Measurements from ENCODE around the gene BANP.
"Not testable (repeated sequence)": the region's sequence is repeated elsewhere in the genome, so short reads cannot be mapped to it uniquely, and the experiment has no call there.

The BANP gene

GRCh38 chr16:88102597-88102996 lies 151.4 kb downstream of the BANP start:
- no peak for TF ChIP-seq CTCF (IDR thresholded peaks at IDR 0.05; ENCODE audit: insufficient read depth, missing control alignments)
- FAIRE-seq (no peak), DNase-seq (ENCODE audit: insufficient read length, low spot score) (no peak)

- DNase-seq (ENCODE audit: insufficient read length, low spot score) = no peak
- no peak for TF ChIP-seq CTCF (IDR thresholded peaks at IDR 0.05; ENCODE audit: insufficient read depth, missing control alignments)
- FAIRE-seq = no peak
Measured at GRCh38 chr16:88103011-88103410, 151.8 kb downstream of the BANP start.

- DNase-seq (ENCODE audit: insufficient read length, low spot score) (no peak), FAIRE-seq (no peak)
- no peak for TF ChIP-seq CTCF (IDR thresholded peaks at IDR 0.05; ENCODE audit: insufficient read depth, missing control alignments)
Measured at GRCh38 chr16:88103581-88104188, 152.5 kb downstream of the BANP start.

- FAIRE-seq; DNase-seq (ENCODE audit: insufficient read length, low spot score): not testable (repeated sequence)
Measured at GRCh38 chr16:88104363-88104762, 153.1 kb downstream of the BANP start.

- FAIRE-seq = not testable (repeated sequence)
Measured at GRCh38 chr16:88105574-88106140, 154.4 kb downstream of the BANP start.

GRCh38 chr16:88106566-88106965 lies 155.3 kb downstream of the BANP start:
- not testable (repeated sequence) for DNase-seq (ENCODE audit: insufficient read length, low spot score); FAIRE-seq

More at GRCh38 chr16:88105574-88106140, 154.4 kb downstream of the BANP start:
- DNase-seq (ENCODE audit: insufficient read length, low spot score) = not testable (repeated sequence)

GRCh38 chr16:88108762-88109161 lies 157.5 kb downstream of the BANP start:
- no peak for DNase-seq (ENCODE audit: insufficient read length, low spot score)
- TF ChIP-seq CTCF (IDR thresholded peaks at IDR 0.05; ENCODE audit: insufficient read depth, missing control alignments) = no peak
- FAIRE-seq = no peak

- FAIRE-seq; DNase-seq (ENCODE audit: insufficient read length, low spot score): not testable (repeated sequence)
Measured at GRCh38 chr16:88109726-88110621, 158.7 kb downstream of the BANP start.

GRCh38 chr16:88110875-88111494 lies 159.8 kb downstream of the BANP start:
- not testable (repeated sequence) for DNase-seq (ENCODE audit: insufficient read length, low spot score); FAIRE-seq

- FAIRE-seq = not testable (repeated sequence)
Measured at GRCh38 chr16:88111976-88112375, 160.7 kb downstream of the BANP start.

More at GRCh38 chr16:88111976-88112375, 160.7 kb downstream of the BANP start:
- not testable (repeated sequence) for DNase-seq (ENCODE audit: insufficient read length, low spot score)

All from D721Med (cell line).